Measurements from ENCODE around the gene VWA3B.

DNA sequence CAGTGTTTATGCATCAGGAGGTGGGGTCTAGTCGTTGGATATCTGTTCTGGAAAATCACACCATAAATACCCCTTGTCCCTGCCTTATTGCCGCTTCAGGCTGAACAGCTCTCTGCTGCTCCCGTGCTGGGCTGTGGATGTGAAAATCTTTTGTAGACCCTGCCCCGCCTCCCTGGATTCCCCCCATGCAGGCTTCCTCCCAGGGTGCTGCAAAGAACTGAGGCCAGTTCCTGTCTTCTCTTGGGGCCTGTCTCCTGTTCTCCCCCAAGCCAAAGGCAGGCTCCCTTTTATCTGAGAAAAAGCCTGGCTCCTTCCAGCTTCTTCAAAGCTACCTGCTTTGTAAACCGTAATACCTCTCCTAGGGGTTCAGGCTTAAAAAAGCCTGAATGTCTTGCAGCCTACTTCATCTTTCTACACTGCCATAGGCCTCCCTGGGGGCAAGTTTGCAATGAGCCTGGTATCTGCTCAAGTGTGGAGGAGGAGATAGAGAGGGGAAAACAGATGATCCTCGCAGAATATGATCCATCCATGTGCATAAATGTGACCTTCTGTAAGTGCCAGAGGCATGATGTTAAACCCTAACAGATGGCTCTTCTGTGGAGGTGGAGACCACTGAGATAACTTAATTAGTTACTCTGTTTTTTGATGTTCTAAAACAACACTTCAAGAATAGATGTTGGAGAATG is 55.3 kb downstream of the VWA3B start:
- TF ChIP-seq, protein P1, sequence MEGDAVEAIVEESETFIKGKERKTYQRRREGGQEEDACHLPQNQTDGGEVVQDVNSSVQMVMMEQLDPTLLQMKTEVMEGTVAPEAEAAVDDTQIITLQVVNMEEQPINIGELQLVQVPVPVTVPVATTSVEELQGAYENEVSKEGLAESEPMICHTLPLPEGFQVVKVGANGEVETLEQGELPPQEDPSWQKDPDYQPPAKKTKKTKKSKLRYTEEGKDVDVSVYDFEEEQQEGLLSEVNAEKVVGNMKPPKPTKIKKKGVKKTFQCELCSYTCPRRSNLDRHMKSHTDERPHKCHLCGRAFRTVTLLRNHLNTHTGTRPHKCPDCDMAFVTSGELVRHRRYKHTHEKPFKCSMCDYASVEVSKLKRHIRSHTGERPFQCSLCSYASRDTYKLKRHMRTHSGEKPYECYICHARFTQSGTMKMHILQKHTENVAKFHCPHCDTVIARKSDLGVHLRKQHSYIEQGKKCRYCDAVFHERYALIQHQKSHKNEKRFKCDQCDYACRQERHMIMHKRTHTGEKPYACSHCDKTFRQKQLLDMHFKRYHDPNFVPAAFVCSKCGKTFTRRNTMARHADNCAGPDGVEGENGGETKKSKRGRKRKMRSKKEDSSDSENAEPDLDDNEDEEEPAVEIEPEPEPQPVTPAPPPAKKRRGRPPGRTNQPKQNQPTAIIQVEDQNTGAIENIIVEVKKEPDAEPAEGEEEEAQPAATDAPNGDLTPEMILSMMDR (IDR thresholded peaks at IDR 0.05): no peak
- TF ChIP-seq POLR2A (IDR thresholded peaks at IDR 0.05): no peak
